ENCODE data around the gene STK11IP. TPM values are rescaled to one million over a fixed set of nuclear protein-coding genes. Genes with fewer than 3 reads are reported as not detected.

Gene STK11IP
- total and polyA plus RNA-seq, 2 of the 4 experiments (the other 2 are of a cell fraction), result 14.5 to 19.7 TPM

DNA sequence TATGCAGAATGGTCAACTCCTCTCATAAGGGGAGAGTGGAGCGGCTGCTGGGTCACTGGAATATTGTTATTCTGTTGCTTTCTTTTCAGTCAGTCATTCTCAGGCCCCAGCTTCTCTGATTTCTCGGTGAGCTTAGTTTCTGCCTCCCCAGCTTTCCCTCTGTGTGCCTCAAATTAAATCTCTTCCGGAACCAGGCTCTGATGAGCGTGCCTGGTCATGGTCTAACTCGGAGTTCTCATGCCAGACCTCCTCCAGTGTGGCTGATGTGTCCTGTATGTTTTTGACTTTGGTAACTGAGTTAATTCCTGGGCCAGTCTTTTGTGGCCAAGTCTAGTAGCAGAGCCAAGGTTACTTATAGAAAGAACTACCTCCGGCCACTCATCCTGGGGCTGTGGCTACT, 4.9 kb upstream of the STK11IP start:
- ChIA-PET POLR2A (ENCODE audit: unreplicated experiment) (no interaction called here), CTCF (interaction anchor here (0.7 to 1.5 kb wide), 2 partner anchors 33 to 50 kb away, joined by 3 to 4 read pairs; no protein-coding TSS in a partner anchor)
- Histone ChIP-seq H3K14ac (replicated peaks; ENCODE audit: low read depth, low read length) (no peak overlapping the region), H2BK120ac (ENCODE audit: low read depth, low read length) (no peak overlapping the region), H2AFZ (replicated peaks; ENCODE audit: low read length, poor library complexity) (peak overlapping the region; percentile 40), H3K27ac (ENCODE audit: insufficient read depth, low read length) (no peak overlapping the region), H3K4me3 (ENCODE audit: insufficient read depth, low read depth, low read length) (no peak overlapping the region), H3K9ac (ENCODE audit: low read depth, low read length) (no peak overlapping the region), H3K4me1 (ENCODE audit: control insufficient read depth, insufficient read depth, low read length) (peaks cover 2% of the 10 kb centered on the region), H2BK15ac (ENCODE audit: low read depth, low read length) (no peak overlapping the region), H3K9me3 (ENCODE audit: control insufficient read depth, insufficient read depth, low read length) (no peaks in the 10 kb centered on the region), H3K4me2 (ENCODE audit: low read depth, low read length) (no peak overlapping the region), H4K5ac (ENCODE audit: low read depth, low read length) (no peak overlapping the region), H4K8ac (ENCODE audit: low read depth in 2 of 2, low read length in 2 of 2) (no peak overlapping the region; a peak in 1 of 4 replicates), H4K91ac (ENCODE audit: insufficient read depth, low read depth, low read length) (no peak overlapping the region), H2BK20ac (ENCODE audit: low read depth, low read length) (no peak overlapping the region), H3K23ac (ENCODE audit: low read depth, low read length) (no peak overlapping the region), H3K27me3 (ENCODE audit: control insufficient read depth, insufficient read depth, low read length) (peaks cover 6% of the 10 kb centered on the region), H4K20me1 (ENCODE audit: insufficient read depth, low read length) (no peaks in the 10 kb centered on the region), H3K56ac (ENCODE audit: extremely low read depth, insufficient read depth, low read length) (no peak overlapping the region), H3K9me1 (ENCODE audit: insufficient read depth, low read length) (0 out of 2 replicates have a peak, but pooled peaks cover 2% of the 10 kb centered on the region), H3K79me1 (ENCODE audit: low read depth in 1 of 2, low read length in 2 of 2) (no peaks in the 10 kb centered on the region), H2BK5ac (ENCODE audit: low read depth, low read length, poor library complexity, severe bottlenecking) (no peak overlapping the region), H3K36me3 (ENCODE audit: control insufficient read depth, insufficient read depth, low read length) (no peaks in the 10 kb centered on the region), H3K18ac (ENCODE audit: low read depth, low read length) (no peak overlapping the region), H3K4ac (ENCODE audit: low read depth, low read length) (no peak overlapping the region), H2AK5ac (ENCODE audit: low read depth, low read length) (no peak overlapping the region), H2AK9ac (replicated peaks; ENCODE audit: low read depth, low read length, poor library complexity) (peak overlapping the region; percentile 44)
- in situ Hi-C loops (cut with MboI; ENCODE audit: low sequenced_read_pairs) (no loop called here), dilution Hi-C loops (cut with HindIII; ENCODE audit: low sequenced_read_pairs, unreplicated experiment) (no loop called here), intact Hi-C loops (cut with micrococcal nuclease) (no loop called here)
- ATAC-seq (ENCODE audit: low read depth), result no peak
- DNase-seq, result no peak
- 0% methylated on average over 1 of the region's 6 CpGs; no CpG with 5 or more reads in 1 of the 2 experiments for WGBS, 2 experiments (ENCODE audit: extremely low coverage in 2 of 2, insufficient read length in 1 of 2)
- TF ChIP-seq RAD21 (IDR thresholded peaks at IDR 0.05; ENCODE audit: low read length), result no peak
- BruUV-seq (replicated peaks), result no TSS peak

Measured in IMR-90 (cell line).